Measurements from ENCODE around the gene CYB5R3.

- TF ChIP-seq CTCF (optimal IDR thresholded peaks at IDR 0.05 in 1 of 3, IDR thresholded peaks at IDR 0.05 in 1 of 3, conservative IDR thresholded peaks at IDR 0.05 in 1 of 3; ENCODE audit: extremely low read depth in 1 of 3, insufficient read depth in 2 of 3, low read length in 3 of 3): no peak
- TF ChIP-seq EZH2 (IDR thresholded peaks at IDR 0.05; ENCODE audit: low read length): no peak
Observed at GRCh38 chr22:42678894-42679293, 29.7 kb upstream of the CYB5R3 start.

All from keratinocyte (primary cell).